ENCODE measurements around the gene SLC7A10.

The SLC7A10 gene

GRCh38 chr19:33220735-33221134 is 4.9 kb downstream of the SLC7A10 start:
- no peak overlapping the region for H3K4me3 ChIP-seq (ENCODE audit: low read depth, low read length)

DNA sequence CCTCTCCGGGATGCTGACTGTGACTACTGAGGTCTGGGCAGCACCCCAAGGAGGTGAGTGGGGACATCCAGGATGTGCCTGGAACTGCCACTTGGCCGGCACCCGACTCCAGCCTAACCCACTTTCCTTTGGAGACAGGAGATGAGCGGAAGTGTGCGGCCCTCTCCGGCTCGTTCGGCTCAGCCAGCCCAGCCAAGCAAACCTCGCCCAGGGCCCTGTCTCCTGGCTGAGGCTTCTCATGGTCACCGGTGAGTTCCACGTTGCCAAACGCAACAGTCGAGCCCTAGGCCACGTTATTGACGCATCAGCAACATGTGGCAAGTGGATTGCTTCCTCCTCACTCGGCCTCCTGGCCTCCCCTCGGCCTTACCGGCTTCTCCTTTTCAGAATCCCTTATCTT is 5.5 kb downstream of the SLC7A10 start:
- no peak for DNase-seq (ENCODE audit: low read depth)
- TF ChIP-seq CTCF (IDR thresholded peaks at IDR 0.05; ENCODE audit: low read depth, low read length, missing control alignments), result no peak
- in situ Hi-C loops (cut with HindIII; ENCODE audit: low sequenced_read_pairs), result no loop called here
- no peak overlapping the region for H3K4me3 ChIP-seq (ENCODE audit: low read depth, low read length)

More at GRCh38 chr19:33220735-33221134, 4.9 kb downstream of the SLC7A10 start:
- no peak for DNase-seq (ENCODE audit: low read depth)
- in situ Hi-C loops (cut with HindIII; ENCODE audit: low sequenced_read_pairs), result no loop called here
- no peak for TF ChIP-seq CTCF (IDR thresholded peaks at IDR 0.05; ENCODE audit: low read depth, low read length, missing control alignments)

DNA sequence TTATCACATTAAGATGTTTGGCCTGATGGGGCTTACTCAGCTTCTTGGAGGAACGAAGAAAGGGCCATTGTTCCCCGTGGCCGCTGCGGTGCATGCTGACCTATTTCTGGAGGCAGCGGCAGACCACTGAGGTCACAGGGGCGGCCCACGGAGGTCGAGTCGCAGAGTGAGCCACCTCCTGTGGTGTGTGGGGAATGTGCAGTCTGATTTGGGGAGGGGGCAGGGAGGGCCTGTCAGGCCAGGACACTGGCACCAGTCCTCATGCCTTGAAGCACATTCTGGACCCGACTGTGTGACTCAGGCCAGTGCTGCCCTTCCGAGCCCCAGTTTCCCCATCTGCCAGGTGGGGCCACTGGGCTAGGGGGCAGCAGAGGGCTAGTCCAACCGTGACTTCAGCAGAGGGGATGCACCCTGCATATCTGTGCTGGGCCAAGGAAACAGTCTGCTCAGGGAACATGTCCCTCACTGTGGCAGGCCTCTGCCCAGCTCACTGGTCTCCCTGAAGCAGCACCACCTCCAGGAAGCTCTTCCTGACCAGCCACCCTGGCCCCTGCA is 6.3 kb downstream of the SLC7A10 start:
- H3K4me3 ChIP-seq (ENCODE audit: low read depth, low read length), result no peak overlapping the region
- DNase-seq (ENCODE audit: low read depth), result peak; percentile 57
- peak; percentile 50 for TF ChIP-seq CTCF (IDR thresholded peaks at IDR 0.05; ENCODE audit: low read depth, low read length, missing control alignments)
- in situ Hi-C loops (cut with HindIII; ENCODE audit: low sequenced_read_pairs), result no loop called here

DNA sequence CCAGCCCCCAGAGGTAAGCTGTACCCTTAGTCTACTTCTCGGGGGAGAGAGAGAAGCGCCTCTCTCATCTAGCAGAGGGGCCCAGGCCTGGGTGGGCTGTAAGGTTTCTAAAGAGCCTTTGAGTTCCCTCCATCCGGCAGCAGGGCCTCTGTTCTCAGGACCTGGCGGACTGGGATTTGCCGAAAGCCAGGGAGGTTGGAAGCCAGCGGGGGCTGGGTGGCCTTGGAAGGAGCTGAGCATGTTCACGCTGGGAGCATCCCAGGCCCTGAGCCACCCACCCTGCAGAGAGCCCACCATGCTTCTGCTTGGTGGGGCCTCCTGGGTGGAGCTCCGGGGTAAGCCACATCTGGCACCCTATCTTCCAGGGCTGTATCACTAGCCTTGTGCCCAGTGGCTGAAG is 7.8 kb downstream of the SLC7A10 start:
- no peak for TF ChIP-seq CTCF (IDR thresholded peaks at IDR 0.05; ENCODE audit: low read depth, low read length, missing control alignments)
- in situ Hi-C loops (cut with HindIII; ENCODE audit: low sequenced_read_pairs), result no loop called here
- no peak overlapping the region for H3K4me3 ChIP-seq (ENCODE audit: low read depth, low read length)
- DNase-seq (ENCODE audit: low read depth), result no peak

- no peak for DNase-seq (ENCODE audit: low read depth)
- no peak overlapping the region for H3K4me3 ChIP-seq (ENCODE audit: low read depth, low read length)
- in situ Hi-C loops (cut with HindIII; ENCODE audit: low sequenced_read_pairs), result no loop called here
- TF ChIP-seq CTCF (IDR thresholded peaks at IDR 0.05; ENCODE audit: low read depth, low read length, missing control alignments), result no peak
Observed at GRCh38 chr19:33216198-33216830, 9.3 kb downstream of the SLC7A10 start.

- in situ Hi-C loops (cut with HindIII; ENCODE audit: low sequenced_read_pairs), result no loop called here
- no peak for DNase-seq (ENCODE audit: low read depth)
- TF ChIP-seq CTCF (IDR thresholded peaks at IDR 0.05; ENCODE audit: low read depth, low read length, missing control alignments), result no peak
- H3K4me3 ChIP-seq (ENCODE audit: low read depth, low read length), result no peak overlapping the region
Observed at GRCh38 chr19:33215438-33216197, 10.0 kb downstream of the SLC7A10 start.
